ENCODE data around the gene CYSTM1. TPM values are rescaled to one million over a fixed set of nuclear protein-coding genes. Genes with fewer than 3 reads are reported as not detected.
A peak's percentile ranks its signal among the peaks of the same experiment; 100 is the strongest.

CYSTM1 gene
- total RNA-seq, 1 experiment from 2014 or later, result 43.3 TPM

- intact Hi-C loops (cut with micrococcal nuclease), result no loop called here
- Histone ChIP-seq H3F3A (ENCODE audit: low read length, unreplicated experiment) (no peaks in the 10 kb centered on the region), H3K27me3 (ENCODE audit: low read length) (no peaks in the 10 kb centered on the region), H3K4me1 (ENCODE audit: insufficient read depth, low read length) (no peaks in the 10 kb centered on the region), H2AFZ (ENCODE audit: low read length) (no peak overlapping the region), H4K20me1 (ENCODE audit: low read length) (no peaks in the 10 kb centered on the region), H3K4me2 (ENCODE audit: low read length) (no peak overlapping the region), H3K79me2 (ENCODE audit: low read length) (no peaks in the 10 kb centered on the region), H3K9me3 (ENCODE audit: low read length) (no peaks in the 10 kb centered on the region), H3K36me3 (ENCODE audit: low read depth, low read length) (0 out of 2 replicates have a peak, but pooled peaks cover 4% of the 10 kb centered on the region), H3K4me3 (ENCODE audit: low read length) (no peak overlapping the region), H3K9me2 (replicated peaks; ENCODE audit: low read length) (no peaks in the 10 kb centered on the region), H3K9ac (ENCODE audit: low read length) (no peak overlapping the region), H3K27ac (ENCODE audit: low read length) (no peak overlapping the region)
- no peak for DNase-seq
- ChIA-PET POLR2A (ENCODE audit: unreplicated experiment) (no interaction called here), CTCF (no interaction called here)
- ATAC-seq, result no peak
- no TSS peak for BruUV-seq (replicated peaks)
- no peak for TF ChIP-seq CTCF (conservative IDR thresholded peaks at IDR 0.05; ENCODE audit: low read depth, low read length)
- no peak for TF ChIP-seq EZH2phosphoT487 (IDR thresholded peaks at IDR 0.05; ENCODE audit: borderline replicate concordance, low read length)
- no peak for TF ChIP-seq EZH2 (IDR thresholded peaks at IDR 0.05; ENCODE audit: low read length, unreplicated experiment)
These were observed 17.9 kb downstream of the CYSTM1 start for GRCh38 chr5:140192715-140193430.

- H3K4me1 ChIP-seq (ENCODE audit: insufficient read depth, low read length), result no peaks in the 10 kb centered on the region
These were observed 19.7 kb downstream of the CYSTM1 start for GRCh38 chr5:140194662-140195061.

More at GRCh38 chr5:140194662-140195061, 19.7 kb downstream of the CYSTM1 start:
- DNase-seq, result no peak
- Histone ChIP-seq H3F3A (ENCODE audit: low read length, unreplicated experiment) (no peaks in the 10 kb centered on the region), H3K36me3 (ENCODE audit: low read depth, low read length) (peaks cover 4% of the 10 kb centered on the region; the same call in 1 of the 2 replicates), H3K9ac (ENCODE audit: low read length) (no peak overlapping the region), H3K9me2 (replicated peaks; ENCODE audit: low read length) (no peaks in the 10 kb centered on the region), H2AFZ (ENCODE audit: low read length) (no peak overlapping the region), H3K9me3 (ENCODE audit: low read length) (no peaks in the 10 kb centered on the region), H3K27me3 (ENCODE audit: low read length) (no peaks in the 10 kb centered on the region), H3K4me3 (ENCODE audit: low read length) (no peak overlapping the region), H3K79me2 (ENCODE audit: low read length) (no peaks in the 10 kb centered on the region), H3K4me2 (ENCODE audit: low read length) (no peak overlapping the region), H4K20me1 (ENCODE audit: low read length) (no peaks in the 10 kb centered on the region), H3K27ac (ENCODE audit: low read length) (no peak overlapping the region)
- no peak for TF ChIP-seq EZH2phosphoT487 (IDR thresholded peaks at IDR 0.05; ENCODE audit: borderline replicate concordance, low read length)
- no peak for TF ChIP-seq CTCF (conservative IDR thresholded peaks at IDR 0.05; ENCODE audit: low read depth, low read length)
- no peak for TF ChIP-seq EZH2 (IDR thresholded peaks at IDR 0.05; ENCODE audit: low read length, unreplicated experiment)
- ChIA-PET CTCF (no interaction called here), POLR2A (ENCODE audit: unreplicated experiment) (no interaction called here)
- intact Hi-C loops (cut with micrococcal nuclease), result no loop called here
- BruUV-seq (replicated peaks), result TSS peak; percentile 12
- ATAC-seq, result no peak
